Gastrocnemius medialis (tissue), 4 donors: ENCODE results near the gene ZCCHC14.

ENCODE experiments used
- CTCF ChIP-seq, 5 experiments: fragments of 450-650 bp in 3 of 5; fragments of 200-600 bp in 2 of 5; sonication (generic) in 2 of 5; IDR thresholded peaks in 4 of 5; conservative IDR thresholded peaks in 1 of 5; 1 replicate in 4 of 5; 2 replicates in 1 of 5; pipeline ENCODE4 v1.5.1; 2016 to 2019; ENCODE audit warnings: antibody characterized with exemption in 5 of 5, mild to moderate bottlenecking in 3 of 5, moderate library complexity in 3 of 5
- POLR2A ChIP-seq, 2 donors: fragments of 450-650 bp; IDR thresholded peaks; one replicate each; pipeline ENCODE4 v1.6.1; 2017; ENCODE audit warnings: antibody characterized with exemption in 2 of 2, mild to moderate bottlenecking in 2 of 2, moderate library complexity in 2 of 2

- no peak for TF ChIP-seq CTCF (IDR thresholded peaks at IDR 0.05 in 4 of 5, conservative IDR thresholded peaks at IDR 0.05 in 1 of 5)
- TF ChIP-seq POLR2A (IDR thresholded peaks at IDR 0.05): no peak
These were observed 22.9 kb upstream of the ZCCHC14 start for GRCh38 chr16:87515475-87516330.
